Measurements from ENCODE around the gene TBC1D24. TPM values are rescaled to one million over a fixed set of nuclear protein-coding genes. Genes with fewer than 3 reads are reported as not detected.
A peak's percentile ranks its signal among the peaks of the same experiment; 100 is the strongest.

Gene TBC1D24
- total RNA-seq, 2 donors from 2014 or later, result 8.4 to 15.8 TPM

GRCh38 chr16:2464333-2464732 lies 10.6 kb upstream of the TBC1D24 start:
- no peak overlapping the region for H3K27ac ChIP-seq
- DNase-seq, result no peak
- no peak for TF ChIP-seq CTCF (IDR thresholded peaks at IDR 0.05)

GRCh38 chr16:2465653-2466415 lies 9.1 kb upstream of the TBC1D24 start:
- Histone ChIP-seq H3K27ac (no peak overlapping the region), H3K27me3 (peaks cover 34% of the 10 kb centered on the region), H3K36me3 (no peaks in the 10 kb centered on the region), H3K9ac (ENCODE audit: low read depth in 2 of 2, low read length in 2 of 2) (no peak overlapping the region), H3K4me3 (no peak overlapping the region), H3K9me3 (no peaks in the 10 kb centered on the region), H3K4me1 (no peaks in the 10 kb centered on the region)
- no peak for DNase-seq
- no peak for TF ChIP-seq CTCF (IDR thresholded peaks at IDR 0.05)
- intact Hi-C loops (cut with DNase I), result no loop called here

More at GRCh38 chr16:2464333-2464732, 10.6 kb upstream of the TBC1D24 start:
- H3K4me1 ChIP-seq, result no peaks in the 10 kb centered on the region
- intact Hi-C loops (cut with DNase I), result no loop called here
- no peaks in the 10 kb centered on the region for H3K36me3 ChIP-seq
- no peaks in the 10 kb centered on the region for H3K9me3 ChIP-seq
- no peak overlapping the region for H3K4me3 ChIP-seq
- peaks cover 19% of the 10 kb centered on the region for H3K27me3 ChIP-seq
- no peak overlapping the region for H3K9ac ChIP-seq (ENCODE audit: low read depth in 2 of 2, low read length in 2 of 2)

- DNase-seq, result no peak
- intact Hi-C loops (cut with DNase I), result no loop called here
- Histone ChIP-seq H3K36me3 (no peaks in the 10 kb centered on the region), H3K4me3 (peak overlapping the region; percentile 42), H3K9me3 (no peaks in the 10 kb centered on the region), H3K27ac (no peak overlapping the region), H3K4me1 (peaks cover 6% of the 10 kb centered on the region), H3K9ac (ENCODE audit: low read depth in 2 of 2, low read length in 2 of 2) (no peak overlapping the region), H3K27me3 (peaks cover 44% of the 10 kb centered on the region)
- no peak for TF ChIP-seq CTCF (IDR thresholded peaks at IDR 0.05)
These were observed 8.0 kb upstream of the TBC1D24 start for GRCh38 chr16:2466667-2467527.

GRCh38 chr16:2467528-2468232 lies 7.2 kb upstream of the TBC1D24 start:
- peak; percentile 75 for DNase-seq
- Histone ChIP-seq H3K4me1 (peaks cover 8% of the 10 kb centered on the region), H3K36me3 (no peaks in the 10 kb centered on the region), H3K27me3 (peaks cover 52% of the 10 kb centered on the region), H3K9ac (ENCODE audit: low read depth in 2 of 2, low read length in 2 of 2) (peak overlapping the region in 1 of 2 donors; percentile 56), H3K9me3 (no peaks in the 10 kb centered on the region), H3K27ac (no peak overlapping the region), H3K4me3 (peak overlapping the region; percentile 42)
- TF ChIP-seq CTCF (IDR thresholded peaks at IDR 0.05), result no peak
- intact Hi-C loops (cut with DNase I), result no loop called here

GRCh38 chr16:2468233-2468724 lies 6.6 kb upstream of the TBC1D24 start:
- peak overlapping the region; percentile 42 for H3K4me3 ChIP-seq
- no peak for TF ChIP-seq CTCF (IDR thresholded peaks at IDR 0.05)
- no peak overlapping the region for H3K27ac ChIP-seq
- no peak for DNase-seq
- peaks cover 58% of the 10 kb centered on the region for H3K27me3 ChIP-seq
- intact Hi-C loops (cut with DNase I), result no loop called here
- H3K9ac ChIP-seq (ENCODE audit: low read depth in 2 of 2, low read length in 2 of 2), result peak overlapping the region in 1 of 2 donors; percentile 56
- H3K4me1 ChIP-seq, result peaks cover 8% of the 10 kb centered on the region
- H3K9me3 ChIP-seq, result no peaks in the 10 kb centered on the region
- H3K36me3 ChIP-seq, result no peaks in the 10 kb centered on the region

Measured in colonic mucosa (tissue), 4 donors.